T follicular helper cell (primary cell): Measurements from ENCODE around the gene PTGES2.
A peak's percentile ranks its signal among the peaks of the same experiment; 100 is the strongest.

Source experiments
- DNase-seq: peaks from one replicate; pipeline ENCODE4 v3.0.0-alpha.2; 2020; ENCODE audit warnings: low read depth
- total RNA-seq, 2 experiments: gene quantifications; one replicate each; lab custom pipeline; 2026; lab: John Stamatoyannopoulos, UW

The PTGES2 gene
- 59.5 to 60.9 reads per million in 2 experiments for total RNA-seq

GRCh38 chr9:128127568-128127989 lies at the start of gene PTGES2:
Gene PTGES2 (minus strand): TSS chr9:128127729. CDS start chr9:128127717, 12 bp downstream.
- DNase-seq = peak; percentile 73

- no peak for DNase-seq
Observed at GRCh38 chr9:128175726-128176125, 48.2 kb upstream of the PTGES2 start.

- DNase-seq = no peak
Observed at GRCh38 chr9:128175102-128175563, 47.6 kb upstream of the PTGES2 start.

- DNase-seq = no peak
Observed at GRCh38 chr9:128174062-128174461, 46.5 kb upstream of the PTGES2 start.

GRCh38 chr9:128169925-128170324 lies 42.4 kb upstream of the PTGES2 start:
- no peak for DNase-seq

- no peak for DNase-seq
Observed at GRCh38 chr9:128169492-128169891, 42.0 kb upstream of the PTGES2 start.

GRCh38 chr9:128168731-128169308 lies 41.3 kb upstream of the PTGES2 start:
- no peak for DNase-seq

- DNase-seq = no peak
Observed at GRCh38 chr9:128167209-128167608, 39.7 kb upstream of the PTGES2 start.

- DNase-seq = no peak
Observed at GRCh38 chr9:128166169-128166568, 38.6 kb upstream of the PTGES2 start.

- no peak for DNase-seq
Observed at GRCh38 chr9:128164307-128164885, 36.9 kb upstream of the PTGES2 start.

- no peak for DNase-seq
Observed at GRCh38 chr9:128163523-128164306, 36.2 kb upstream of the PTGES2 start.

- DNase-seq = no peak
Observed at GRCh38 chr9:128163027-128163515, 35.5 kb upstream of the PTGES2 start.

- no peak for DNase-seq
Observed at GRCh38 chr9:128162215-128163026, 34.9 kb upstream of the PTGES2 start.

GRCh38 chr9:128161215-128161902 lies 33.8 kb upstream of the PTGES2 start:
- DNase-seq = no peak

- DNase-seq = no peak
Observed at GRCh38 chr9:128160603-128160987, 33.1 kb upstream of the PTGES2 start.

- DNase-seq = peak; percentile 86
Observed at GRCh38 chr9:128159784-128160602, 32.5 kb upstream of the PTGES2 start, which contains the start of gene BBLN. Gene BBLN (plus strand): TSS chr9:128160265. CDS start chr9:128160408, 143 bp downstream.

- peak; percentile 43 for DNase-seq
Observed at GRCh38 chr9:128159522-128159783, 31.9 kb upstream of the PTGES2 start.

GRCh38 chr9:128155736-128156500 lies 28.4 kb upstream of the PTGES2 start:
- DNase-seq = no peak

- DNase-seq = no peak
Observed at GRCh38 chr9:128153947-128154695, 26.6 kb upstream of the PTGES2 start.
